ENCODE data around the gene ANTXRL.
A peak's percentile ranks its signal among the peaks of the same experiment; 100 is the strongest.
"Not testable (repeated sequence)": the region's sequence is repeated elsewhere in the genome, so short reads cannot be mapped to it uniquely, and the experiment has no call there.

Gene ANTXRL

GRCh38 chr10:46277840-46278239 lies 9.0 kb upstream of the ANTXRL start:
- no peak for DNase-seq

- not testable (repeated sequence) for DNase-seq
Measured at GRCh38 chr10:46282421-46282831, 4.4 kb upstream of the ANTXRL start.

GRCh38 chr10:46282842-46283574 lies 3.8 kb upstream of the ANTXRL start:
- DNase-seq: peak; percentile 53

- no peak for DNase-seq
Measured at GRCh38 chr10:46283580-46284285, 3.1 kb upstream of the ANTXRL start.

GRCh38 chr10:46284286-46285229 lies 2.2 kb upstream of the ANTXRL start:
- DNase-seq: peak; percentile 81

- no peak for DNase-seq
Measured at GRCh38 chr10:46285300-46285699, 1.5 kb upstream of the ANTXRL start.

GRCh38 chr10:46285966-46286620 lies 704 bp upstream of the ANTXRL start:
- DNase-seq: no peak

GRCh38 chr10:46287846-46288477 lies 1.2 kb downstream of the ANTXRL start:
- DNase-seq: no peak

- DNase-seq: no peak
Measured at GRCh38 chr10:46288601-46289206, 1.9 kb downstream of the ANTXRL start.

- no peak for DNase-seq
Measured at GRCh38 chr10:46289209-46289810, 2.5 kb downstream of the ANTXRL start.

GRCh38 chr10:46290101-46290886 lies 3.5 kb downstream of the ANTXRL start:
- DNase-seq: no peak

- no peak for DNase-seq
Measured at GRCh38 chr10:46291817-46292572, 5.2 kb downstream of the ANTXRL start.

- no peak for DNase-seq
Measured at GRCh38 chr10:46292573-46293023, 5.8 kb downstream of the ANTXRL start.

- DNase-seq: no peak
Measured at GRCh38 chr10:46293228-46293627, 6.4 kb downstream of the ANTXRL start.

- no peak for DNase-seq
Measured at GRCh38 chr10:46293832-46294640, 7.2 kb downstream of the ANTXRL start.

- no peak for DNase-seq
Measured at GRCh38 chr10:46294641-46295220, 7.9 kb downstream of the ANTXRL start.

- not testable (repeated sequence) for DNase-seq
Measured at GRCh38 chr10:46295350-46296010, 8.7 kb downstream of the ANTXRL start.

- not testable (repeated sequence) for DNase-seq
Measured at GRCh38 chr10:46296086-46296485, 9.3 kb downstream of the ANTXRL start.
